Measurements from ENCODE around the gene SPG11.

- TF ChIP-seq, protein P1, sequence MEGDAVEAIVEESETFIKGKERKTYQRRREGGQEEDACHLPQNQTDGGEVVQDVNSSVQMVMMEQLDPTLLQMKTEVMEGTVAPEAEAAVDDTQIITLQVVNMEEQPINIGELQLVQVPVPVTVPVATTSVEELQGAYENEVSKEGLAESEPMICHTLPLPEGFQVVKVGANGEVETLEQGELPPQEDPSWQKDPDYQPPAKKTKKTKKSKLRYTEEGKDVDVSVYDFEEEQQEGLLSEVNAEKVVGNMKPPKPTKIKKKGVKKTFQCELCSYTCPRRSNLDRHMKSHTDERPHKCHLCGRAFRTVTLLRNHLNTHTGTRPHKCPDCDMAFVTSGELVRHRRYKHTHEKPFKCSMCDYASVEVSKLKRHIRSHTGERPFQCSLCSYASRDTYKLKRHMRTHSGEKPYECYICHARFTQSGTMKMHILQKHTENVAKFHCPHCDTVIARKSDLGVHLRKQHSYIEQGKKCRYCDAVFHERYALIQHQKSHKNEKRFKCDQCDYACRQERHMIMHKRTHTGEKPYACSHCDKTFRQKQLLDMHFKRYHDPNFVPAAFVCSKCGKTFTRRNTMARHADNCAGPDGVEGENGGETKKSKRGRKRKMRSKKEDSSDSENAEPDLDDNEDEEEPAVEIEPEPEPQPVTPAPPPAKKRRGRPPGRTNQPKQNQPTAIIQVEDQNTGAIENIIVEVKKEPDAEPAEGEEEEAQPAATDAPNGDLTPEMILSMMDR (CRISPR knock-in tag; IDR thresholded peaks at IDR 0.05): no peak
- TF ChIP-seq TCF7L2 (IDR thresholded peaks at IDR 0.05; ENCODE audit: low read depth, low read length) (no peak), POLR2AphosphoS2 (IDR thresholded peaks at IDR 0.05; ENCODE audit: low read depth, low read length) (no peak), PATZ1 (CRISPR knock-in tag; IDR thresholded peaks at IDR 0.05) (no peak)
These were observed 46.5 kb downstream of the SPG11 start for GRCh38 chr15:44616974-44617373.
